Ectodermal cell (in vitro differentiated cells): Measurements from ENCODE around the gene NSRP1.

ENCODE experiments used
- H3K27ac ChIP-seq: 2 replicates; pipeline ENCODE4 v1.7.0; 2013; ENCODE audit warnings: mild to moderate bottlenecking, low read depth, low read length; ENCODE audit not compliant: insufficient read depth, poor library complexity, severe bottlenecking
- H3K27me3 ChIP-seq: 2 replicates; pipeline ENCODE4 v1.7.0; 2013; ENCODE audit warnings: mild to moderate bottlenecking, low read length; ENCODE audit not compliant: insufficient read depth, control insufficient read depth, poor library complexity, severe bottlenecking
- H3K36me3 ChIP-seq: one replicate; pipeline ENCODE4 v1.7.0; 2013; ENCODE audit warnings: low read length; ENCODE audit not compliant: control insufficient read depth, insufficient read depth
- H3K4me1 ChIP-seq: one replicate; pipeline ENCODE4 v1.7.0; 2013; ENCODE audit warnings: low read length; ENCODE audit not compliant: control insufficient read depth, insufficient read depth
- H3K4me3 ChIP-seq: 2 replicates; pipeline ENCODE4 v1.7.0; 2013; ENCODE audit warnings: low read depth, low read length, control low read depth; ENCODE audit not compliant: insufficient read depth
- H3K9me3 ChIP-seq: 2 replicates; pipeline ENCODE4 v1.7.0; 2013; ENCODE audit warnings: mild to moderate bottlenecking, low read length, moderate library complexity; ENCODE audit not compliant: control insufficient read depth
- WGBS, 2 experiments: methylation state at CpG; one replicate each; pipeline ENCODE4 v1.1.7; 2013; ENCODE audit warnings: missing lambda C conversion rate in 2 of 2; 5-methylcytosine and 5-hydroxymethylcytosine counted together

The NSRP1 gene

GRCh38 chr17:30218799-30219198 is 102.2 kb downstream of the NSRP1 start:
- peaks cover 5% of the 10 kb centered on the region for H3K4me1 ChIP-seq
- H3K27me3 ChIP-seq = no peaks in the 10 kb centered on the region

DNA sequence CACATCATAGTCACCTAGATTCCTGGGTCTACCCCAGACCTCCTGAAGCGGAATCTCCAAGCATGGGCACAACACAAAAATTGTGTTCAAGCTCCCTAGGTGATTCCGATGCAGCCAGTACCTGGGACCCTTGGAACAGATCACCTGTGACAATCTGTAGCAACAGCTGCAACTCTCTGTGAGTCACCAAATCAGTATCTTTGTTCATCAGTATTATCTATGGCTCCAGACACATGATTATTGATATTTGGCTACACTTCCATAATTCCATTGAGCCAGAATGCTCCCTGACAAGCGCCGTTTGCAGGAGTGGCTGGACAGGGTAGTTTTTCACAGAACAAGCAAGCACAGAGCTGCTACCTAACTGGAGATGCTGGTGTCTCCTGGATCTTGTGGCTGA is 102.7 kb downstream of the NSRP1 start:
- 97 to 98% methylated on average over 4 of the region's 4 CpGs for WGBS, 2 experiments
- Histone ChIP-seq H3K36me3 (no peaks in the 10 kb centered on the region), H3K27me3 (no peaks in the 10 kb centered on the region), H3K4me1 (peaks cover 5% of the 10 kb centered on the region), H3K27ac (no peak overlapping the region), H3K4me3 (no peak overlapping the region), H3K9me3 (no peaks in the 10 kb centered on the region)

More at GRCh38 chr17:30218799-30219198, 102.2 kb downstream of the NSRP1 start:
- no peak overlapping the region for H3K4me3 ChIP-seq
- WGBS, 2 experiments = 79 to 80% methylated on average over 9 of the region's 9 CpGs
- H3K27ac ChIP-seq = no peak overlapping the region
- no peaks in the 10 kb centered on the region for H3K9me3 ChIP-seq
- H3K36me3 ChIP-seq = no peaks in the 10 kb centered on the region

DNA sequence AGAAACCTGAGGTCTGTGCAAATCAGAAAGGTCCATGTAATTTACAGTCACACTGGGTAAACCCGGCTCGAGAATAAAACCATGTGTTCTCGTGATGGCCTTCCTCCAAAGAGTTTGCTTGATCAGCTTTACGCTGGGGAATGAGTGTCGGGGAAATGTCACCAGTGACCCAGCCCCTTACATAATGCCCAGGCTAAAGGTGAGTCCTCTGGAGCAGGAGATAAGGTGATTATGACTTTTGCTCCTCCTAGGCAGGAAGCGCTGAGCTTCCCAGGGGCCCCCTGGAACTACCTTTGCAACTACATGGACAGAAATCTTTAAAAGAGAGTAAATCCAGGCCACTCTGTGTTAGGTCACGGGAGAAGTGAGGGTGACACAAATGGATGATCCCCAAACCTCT is 103.2 kb downstream of the NSRP1 start:
- H3K36me3 ChIP-seq = no peaks in the 10 kb centered on the region
- 80 to 81% methylated on average over 7 of the region's 7 CpGs for WGBS, 2 experiments

DNA sequence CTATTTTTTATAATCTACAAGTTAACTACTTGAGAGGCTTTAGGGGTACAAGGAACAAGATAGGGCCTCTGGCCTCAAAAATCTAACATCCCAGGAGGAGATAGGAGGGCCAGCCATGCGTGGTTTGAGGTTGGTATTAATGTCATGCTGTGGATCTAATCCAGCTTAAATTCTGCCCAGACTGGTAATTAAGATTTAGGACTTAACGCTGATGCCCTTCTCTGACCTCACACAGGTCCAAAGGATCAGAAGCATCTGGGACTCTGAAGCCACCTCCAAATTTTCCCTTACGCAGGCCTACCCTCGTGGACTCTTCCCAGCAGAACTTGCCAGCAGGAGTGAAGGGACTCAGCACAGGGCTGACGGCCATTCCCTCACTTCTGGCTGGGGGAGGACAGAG is 103.8 kb downstream of the NSRP1 start:
- H3K4me3 ChIP-seq = no peak overlapping the region
- WGBS, 2 experiments = 87 to 89% methylated on average over 5 of the region's 5 CpGs
- H3K27me3 ChIP-seq = no peaks in the 10 kb centered on the region
- H3K27ac ChIP-seq = no peak overlapping the region
- H3K9me3 ChIP-seq = no peaks in the 10 kb centered on the region
- H3K4me1 ChIP-seq = peaks cover 5% of the 10 kb centered on the region
- H3K36me3 ChIP-seq = no peaks in the 10 kb centered on the region

More for the DNA sequence above, 103.2 kb downstream of the NSRP1 start:
- Histone ChIP-seq H3K27ac (no peak overlapping the region), H3K27me3 (no peaks in the 10 kb centered on the region), H3K4me3 (no peak overlapping the region), H3K9me3 (no peaks in the 10 kb centered on the region), H3K4me1 (peaks cover 5% of the 10 kb centered on the region)

DNA sequence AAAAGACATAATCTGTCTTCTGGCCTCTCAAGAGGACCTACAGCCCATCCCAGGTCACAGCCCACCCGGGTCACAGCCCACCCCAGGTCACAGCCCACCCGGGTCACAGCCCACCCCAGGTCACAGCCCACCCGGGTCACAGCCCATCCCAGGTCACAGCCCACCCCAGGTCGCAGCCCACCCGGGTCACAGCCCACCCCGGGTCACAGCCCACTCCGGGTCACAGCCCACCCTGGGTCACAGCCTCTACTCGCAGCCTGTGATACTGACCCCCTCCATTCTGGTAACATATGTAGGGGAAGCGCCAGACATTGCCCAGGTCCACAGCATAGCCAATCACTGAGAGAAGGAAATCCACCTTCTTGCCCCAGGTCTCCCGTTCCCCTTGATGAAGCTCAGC is 104.7 kb downstream of the NSRP1 start:
- Histone ChIP-seq H3K4me1 (peaks cover 5% of the 10 kb centered on the region), H3K27ac (no peak overlapping the region), H3K36me3 (no peaks in the 10 kb centered on the region), H3K4me3 (no peak overlapping the region), H3K9me3 (no peaks in the 10 kb centered on the region), H3K27me3 (no peaks in the 10 kb centered on the region)
- 92 to 93% methylated on average over 9 to 10 of the region's 10 CpGs for WGBS, 2 experiments

GRCh38 chr17:30222251-30222650 is 105.6 kb downstream of the NSRP1 start:
- no peaks in the 10 kb centered on the region for H3K9me3 ChIP-seq
- H3K4me1 ChIP-seq = peaks cover 5% of the 10 kb centered on the region
- WGBS, 2 experiments = 78 to 84% methylated on average over 4 of the region's 4 CpGs
- H3K4me3 ChIP-seq = no peak overlapping the region
- no peak overlapping the region for H3K27ac ChIP-seq
- H3K27me3 ChIP-seq = no peaks in the 10 kb centered on the region
- no peaks in the 10 kb centered on the region for H3K36me3 ChIP-seq

DNA sequence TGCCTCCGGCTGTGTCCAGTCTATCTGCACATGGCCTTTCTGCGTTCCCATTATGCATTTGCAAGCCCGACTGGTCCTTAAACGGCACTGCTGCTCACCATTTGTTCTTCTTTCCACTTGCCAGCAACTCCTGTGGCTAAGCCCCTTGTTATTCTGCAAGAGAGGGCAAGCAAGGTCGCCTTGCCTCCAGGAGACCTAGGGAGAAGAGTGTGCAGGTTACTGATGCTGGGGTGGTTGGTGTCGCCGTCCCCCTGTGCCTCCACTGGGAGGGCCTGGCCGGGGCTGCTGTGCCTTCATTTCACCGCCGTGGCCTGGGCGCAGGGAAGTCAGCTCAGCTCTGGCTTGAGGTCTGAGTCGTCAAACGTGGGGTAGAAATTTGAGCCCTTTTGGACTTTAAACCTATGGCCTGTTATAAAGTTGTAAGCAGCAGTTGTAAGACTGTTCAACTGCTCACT is 106.1 kb downstream of the NSRP1 start:
- no peaks in the 10 kb centered on the region for H3K9me3 ChIP-seq
- no peak overlapping the region for H3K4me3 ChIP-seq
- no peaks in the 10 kb centered on the region for H3K27me3 ChIP-seq
- H3K4me1 ChIP-seq = peaks cover 5% of the 10 kb centered on the region
- H3K27ac ChIP-seq = no peak overlapping the region
- H3K36me3 ChIP-seq = no peaks in the 10 kb centered on the region
- 71 to 72% methylated on average over 13 of the region's 13 CpGs for WGBS, 2 experiments

DNA sequence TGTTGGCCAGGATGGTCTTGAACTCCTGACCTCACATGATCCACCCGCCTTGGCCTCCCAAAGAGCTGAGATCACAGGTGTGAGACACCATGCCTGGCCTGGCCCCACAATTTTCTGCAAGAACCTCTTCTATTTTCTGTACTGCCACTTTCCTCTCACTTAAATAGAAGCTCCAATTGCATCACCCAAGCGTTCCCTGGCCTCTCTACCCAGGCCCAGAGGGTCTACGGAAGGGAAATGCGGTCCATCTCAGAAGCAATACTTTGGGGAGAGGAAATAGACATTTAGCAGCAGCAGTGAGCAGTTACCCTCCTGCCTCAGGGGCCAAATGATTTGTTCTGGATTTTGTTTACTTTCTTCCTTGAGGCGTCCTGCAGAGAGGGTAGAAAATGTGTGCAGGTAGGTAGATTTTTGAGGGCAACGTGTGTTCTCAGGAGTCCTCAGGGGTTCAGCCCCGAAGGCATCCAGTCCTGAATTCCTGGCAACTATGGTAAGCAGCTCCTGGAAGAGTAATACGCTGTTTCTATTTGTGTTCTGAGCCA is 107.9 kb downstream of the NSRP1 start:
- Histone ChIP-seq H3K4me1 (peaks cover 5% of the 10 kb centered on the region), H3K9me3 (no peaks in the 10 kb centered on the region), H3K4me3 (no peak overlapping the region), H3K27me3 (no peaks in the 10 kb centered on the region), H3K27ac (no peak overlapping the region), H3K36me3 (no peaks in the 10 kb centered on the region)
- 79 to 82% methylated on average over 8 of the region's 8 CpGs for WGBS, 2 experiments

GRCh38 chr17:30225112-30225511 is 108.5 kb downstream of the NSRP1 start:
- H3K36me3 ChIP-seq = no peaks in the 10 kb centered on the region
- H3K27ac ChIP-seq = no peak overlapping the region
- no peaks in the 10 kb centered on the region for H3K27me3 ChIP-seq
- 86 to 87% methylated on average over 3 of the region's 3 CpGs for WGBS, 2 experiments
- H3K4me1 ChIP-seq = peaks cover 5% of the 10 kb centered on the region
- no peaks in the 10 kb centered on the region for H3K9me3 ChIP-seq
- H3K4me3 ChIP-seq = no peak overlapping the region

DNA sequence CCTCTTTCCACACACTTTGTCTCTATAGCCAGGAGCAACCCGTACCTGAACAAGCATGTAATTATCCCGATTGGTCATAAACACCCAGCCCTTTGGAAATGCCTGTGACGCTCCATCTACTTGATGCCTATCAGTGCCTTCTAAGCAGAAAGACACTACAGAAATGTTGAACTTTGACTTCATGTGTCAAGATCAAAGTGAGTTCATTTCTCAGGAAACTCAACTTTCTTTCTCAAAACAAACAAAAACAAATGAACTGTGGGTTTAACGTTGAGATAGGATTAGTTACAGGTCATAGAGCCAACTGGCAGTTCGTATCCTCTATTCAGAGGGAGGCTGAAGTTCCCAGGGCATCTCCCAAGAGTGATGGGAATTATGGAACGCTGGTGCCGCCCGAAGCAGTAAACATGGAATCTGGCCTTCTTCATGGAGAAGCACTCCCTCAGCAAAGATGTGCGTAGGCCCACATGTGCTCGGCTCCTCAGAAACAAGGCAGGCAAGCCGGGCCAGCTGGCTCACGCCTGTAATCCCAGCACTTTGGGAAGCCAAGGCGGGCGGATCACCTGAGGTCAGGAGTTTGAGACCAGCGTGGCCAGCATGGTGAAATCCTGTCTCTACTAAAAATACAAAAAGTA is 109.4 kb downstream of the NSRP1 start:
- Histone ChIP-seq H3K27ac (no peak overlapping the region), H3K4me1 (peaks cover 5% of the 10 kb centered on the region), H3K27me3 (peaks cover 8% of the 10 kb centered on the region), H3K36me3 (no peaks in the 10 kb centered on the region), H3K4me3 (no peak overlapping the region), H3K9me3 (no peaks in the 10 kb centered on the region)
- WGBS, 2 experiments = 87 to 88% methylated on average over 15 of the region's 15 CpGs
